Measurements from ENCODE around the gene DHRS7B. TPM values are rescaled to one million over a fixed set of nuclear protein-coding genes. Genes with fewer than 3 reads are reported as not detected.

The DHRS7B gene
- total and polyA plus RNA-seq, 2 of the 13 experiments (the other 11 are each of a cell fraction or from before 2014, with no cell fraction given), result 20.0 to 35.8 TPM

- Histone ChIP-seq H2AFZ (ENCODE audit: low read length) (no peak overlapping the region), H3K9ac (ENCODE audit: insufficient read depth, low read depth, low read length) (no peak overlapping the region), H3K27ac (ENCODE audit: extremely low read length, insufficient read depth, low read length) (no peak overlapping the region), H3K36me3 (replicated peaks in 1 of 2; ENCODE audit: control insufficient read depth in 1 of 2, insufficient read depth in 2 of 2, low read length in 2 of 2) (no peaks in the 10 kb centered on the region), H3K79me2 (ENCODE audit: insufficient read depth, low read length) (no peaks in the 10 kb centered on the region), H3K27me3 (ENCODE audit: control insufficient read depth in 1 of 2, insufficient read depth in 2 of 2, low read length in 2 of 2) (no peaks in the 10 kb centered on the region; a peak in 1 of 5 replicates), H3K4me1 (ENCODE audit: insufficient read depth, low read length) (no peaks in the 10 kb centered on the region), H3K4me2 (ENCODE audit: low read depth, low read length) (no peak overlapping the region), H4K20me1 (ENCODE audit: insufficient read depth, low read length) (no peaks in the 10 kb centered on the region), H3K9me3 (ENCODE audit: low read length) (no peaks in the 10 kb centered on the region), H3K4me3 (replicated peaks in 1 of 3; ENCODE audit: insufficient read depth in 1 of 3, low read depth in 2 of 3, low read length in 3 of 3) (no peak overlapping the region)
- no peak for ATAC-seq
- WGBS (ENCODE audit: low lambda C conversion rate), result 2% methylated on average over 1 of the region's 1 CpG
- in situ Hi-C loops (cut with HindIII; ENCODE audit: extremely low pct_ligation_motif_present, low pct_unique_long_range_greater_than_20kb), result no loop called here
- no peak for TF ChIP-seq SMAD1 (CRISPR knock-in tag; IDR thresholded peaks at IDR 0.05; ENCODE audit: borderline replicate concordance, low read depth)
- TF ChIP-seq SAFB2 (CRISPR knock-in tag; IDR thresholded peaks at IDR 0.05; ENCODE audit: borderline replicate concordance, low read depth), result no peak
- TF ChIP-seq, protein P1, sequence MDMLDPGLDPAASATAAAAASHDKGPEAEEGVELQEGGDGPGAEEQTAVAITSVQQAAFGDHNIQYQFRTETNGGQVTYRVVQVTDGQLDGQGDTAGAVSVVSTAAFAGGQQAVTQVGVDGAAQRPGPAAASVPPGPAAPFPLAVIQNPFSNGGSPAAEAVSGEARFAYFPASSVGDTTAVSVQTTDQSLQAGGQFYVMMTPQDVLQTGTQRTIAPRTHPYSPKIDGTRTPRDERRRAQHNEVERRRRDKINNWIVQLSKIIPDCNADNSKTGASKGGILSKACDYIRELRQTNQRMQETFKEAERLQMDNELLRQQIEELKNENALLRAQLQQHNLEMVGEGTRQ (IDR thresholded peaks at IDR 0.05; ENCODE audit: low read depth, low read length), result no peak
- TF ChIP-seq, protein P1 (CRISPR knock-in tag; IDR thresholded peaks at IDR 0.05; ENCODE audit: borderline replicate concordance), result no peak
- BruUV-seq (replicated peaks), result no TSS peak
- no peak for FAIRE-seq
- ChIA-PET CTCF (ENCODE audit: low intra/inter-chr PET ratio, low total read pairs) (no interaction called here), POLR2A (no interaction called here)
- intact Hi-C loops (cut with micrococcal nuclease; ENCODE audit: unreplicated experiment), result no loop called here
- no peak for DNase-seq (ENCODE audit: low spot score)
These were observed 109.2 kb downstream of the DHRS7B start for GRCh38 chr17:21235921-21236320.

- FAIRE-seq, result peak; percentile 36
- no TSS peak for BruUV-seq (replicated peaks)
- ChIA-PET POLR2A (interaction anchor here (0.7 kb wide), 1 partner anchor 197 kb away, joined by 3 read pairs; the partner anchor contains the start of gene USP22), CTCF (ENCODE audit: low intra/inter-chr PET ratio, low total read pairs) (no interaction called here)
- H3K4me1 ChIP-seq (ENCODE audit: insufficient read depth, low read length), result peaks cover 10% of the 10 kb centered on the region
- no peaks in the 10 kb centered on the region for H3K79me2 ChIP-seq (ENCODE audit: insufficient read depth, low read length)
- no peak for TF ChIP-seq CHD2 (IDR thresholded peaks at IDR 0.05; ENCODE audit: low read depth, low read length)
- peak; percentile 38; the same call in 1 of the 2 replicates for TF ChIP-seq CEBPB (IDR thresholded peaks at IDR 0.05; ENCODE audit: borderline replicate concordance, low read depth, low read length)
- peak; percentile 44 for TF ChIP-seq CTCF (CRISPR knock-in tag; IDR thresholded peaks at IDR 0.05)
- no peak for TF ChIP-seq GTF2F1 (IDR thresholded peaks at IDR 0.05; ENCODE audit: low read length)
- TF ChIP-seq, protein P2, sequence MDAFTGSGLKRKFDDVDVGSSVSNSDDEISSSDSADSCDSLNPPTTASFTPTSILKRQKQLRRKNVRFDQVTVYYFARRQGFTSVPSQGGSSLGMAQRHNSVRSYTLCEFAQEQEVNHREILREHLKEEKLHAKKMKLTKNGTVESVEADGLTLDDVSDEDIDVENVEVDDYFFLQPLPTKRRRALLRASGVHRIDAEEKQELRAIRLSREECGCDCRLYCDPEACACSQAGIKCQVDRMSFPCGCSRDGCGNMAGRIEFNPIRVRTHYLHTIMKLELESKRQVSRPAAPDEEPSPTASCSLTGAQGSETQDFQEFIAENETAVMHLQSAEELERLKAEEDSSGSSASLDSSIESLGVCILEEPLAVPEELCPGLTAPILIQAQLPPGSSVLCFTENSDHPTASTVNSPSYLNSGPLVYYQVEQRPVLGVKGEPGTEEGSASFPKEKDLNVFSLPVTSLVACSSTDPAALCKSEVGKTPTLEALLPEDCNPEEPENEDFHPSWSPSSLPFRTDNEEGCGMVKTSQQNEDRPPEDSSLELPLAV (CRISPR knock-in tag; conservative IDR thresholded peaks at IDR 0.05; ENCODE audit: low read depth), result no peak
- TF ChIP-seq CEBPG (CRISPR knock-in tag; IDR thresholded peaks at IDR 0.05), result peak; percentile 43; the same call in 1 of the 2 replicates
- peak; percentile 35; the same call in 1 of the 2 replicates for TF ChIP-seq STAG1 (CRISPR knock-in tag; IDR thresholded peaks at IDR 0.05)
- H3K36me3 ChIP-seq (replicated peaks in 1 of 2; ENCODE audit: control insufficient read depth in 1 of 2, insufficient read depth in 2 of 2, low read length in 2 of 2), result no peaks in the 10 kb centered on the region
- H2AFZ ChIP-seq (ENCODE audit: low read length), result no peak overlapping the region
- in situ Hi-C loops (cut with HindIII; ENCODE audit: extremely low pct_ligation_motif_present, low pct_unique_long_range_greater_than_20kb), result no loop called here
- peak; percentile 32 for DNase-seq (ENCODE audit: low spot score)
- H3K9ac ChIP-seq (ENCODE audit: insufficient read depth, low read depth, low read length), result no peak overlapping the region
- H3K4me2 ChIP-seq (ENCODE audit: low read depth, low read length), result no peak overlapping the region
- intact Hi-C loops (cut with micrococcal nuclease; ENCODE audit: unreplicated experiment), result loop anchor here (5.0 kb wide), 1 partner anchor 113 kb away; the partner anchor contains the start of gene DHRS7B
- H3K9me3 ChIP-seq (ENCODE audit: low read length), result no peaks in the 10 kb centered on the region
- H4K20me1 ChIP-seq (ENCODE audit: insufficient read depth, low read length), result no peaks in the 10 kb centered on the region
- peak; percentile 66 for ATAC-seq
- 59% methylated on average over 4 of the region's 12 CpGs for WGBS (ENCODE audit: low lambda C conversion rate)
- no peak overlapping the region for H3K27ac ChIP-seq (ENCODE audit: extremely low read length, insufficient read depth, low read length)
- no peak overlapping the region for H3K4me3 ChIP-seq (replicated peaks in 1 of 3; ENCODE audit: insufficient read depth in 1 of 3, low read depth in 2 of 3, low read length in 3 of 3)
- no peaks in the 10 kb centered on the region; a peak in 1 of 5 replicates for H3K27me3 ChIP-seq (ENCODE audit: control insufficient read depth in 1 of 2, insufficient read depth in 2 of 2, low read length in 2 of 2)
These were observed 113.1 kb downstream of the DHRS7B start for GRCh38 chr17:21239680-21240368.
